Globus pallidus (tissue), 1 donor: ENCODE measurements around the gene KMT2D.
"Not testable (repeated sequence)": the region's sequence is repeated elsewhere in the genome, so short reads cannot be mapped to it uniquely, and the experiment has no call there.

Experiments
- DNase-seq: peaks from one replicate; pipeline ENCODE4 v3.0.0-alpha.2; 2015; ENCODE audit warnings: low spot score

The KMT2D gene

GRCh38 chr12:49088150-49088931 lies 27.7 kb upstream of the KMT2D start:
- peak; percentile 89 for DNase-seq

GRCh38 chr12:49086116-49086515 lies 25.5 kb upstream of the KMT2D start:
- DNase-seq: no peak

DNA sequence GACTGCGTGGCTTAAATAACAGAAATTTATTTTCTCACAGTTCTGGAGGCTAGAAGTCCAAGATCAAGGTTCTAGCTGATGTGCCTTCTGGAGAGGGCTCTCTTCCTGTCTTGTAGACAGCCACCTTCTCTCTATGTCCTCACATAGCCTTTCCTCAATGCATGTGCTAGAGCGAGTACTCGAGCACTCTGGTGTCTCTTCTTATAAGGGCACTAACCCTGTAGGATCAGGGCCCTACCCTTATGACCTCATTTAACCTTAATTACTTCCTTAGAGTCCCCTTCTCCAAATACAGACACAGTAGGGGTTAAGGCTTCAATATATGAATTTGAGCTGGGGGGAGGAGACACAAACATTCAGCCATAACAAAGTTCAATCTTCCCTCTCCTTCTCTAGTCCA lies 23.8 kb upstream of the KMT2D start:
- DNase-seq: no peak

GRCh38 chr12:49079793-49080192 lies 19.2 kb upstream of the KMT2D start:
- DNase-seq: no peak

DNA sequence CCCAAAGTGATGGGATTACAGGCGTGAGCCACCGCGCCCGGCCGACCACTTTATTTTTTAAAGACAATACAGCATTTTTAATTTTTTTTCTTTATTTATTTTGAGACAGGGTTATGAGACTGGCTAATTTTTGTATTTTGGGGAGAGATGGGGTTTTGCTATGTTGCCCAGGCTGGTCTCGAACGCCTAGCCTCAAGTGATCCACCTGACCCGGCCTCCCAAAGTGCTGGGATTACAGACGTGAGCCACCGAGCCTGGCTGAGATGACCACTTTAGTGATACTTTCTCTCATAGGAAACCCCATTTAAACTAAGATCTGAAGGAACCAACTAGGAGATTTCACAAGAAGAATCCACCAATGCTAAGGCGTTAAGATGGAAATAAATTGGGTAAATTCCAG lies 10.4 kb upstream of the KMT2D start:
- no peak for DNase-seq

- peak; percentile 95 for DNase-seq
Measured at GRCh38 chr12:49069507-49070346, 9.1 kb upstream of the KMT2D start, which contains the start of gene RHEBL1. Gene RHEBL1 (minus strand): TSS chr12:49069979. CDS start chr12:49069785, 194 bp downstream.

DNA sequence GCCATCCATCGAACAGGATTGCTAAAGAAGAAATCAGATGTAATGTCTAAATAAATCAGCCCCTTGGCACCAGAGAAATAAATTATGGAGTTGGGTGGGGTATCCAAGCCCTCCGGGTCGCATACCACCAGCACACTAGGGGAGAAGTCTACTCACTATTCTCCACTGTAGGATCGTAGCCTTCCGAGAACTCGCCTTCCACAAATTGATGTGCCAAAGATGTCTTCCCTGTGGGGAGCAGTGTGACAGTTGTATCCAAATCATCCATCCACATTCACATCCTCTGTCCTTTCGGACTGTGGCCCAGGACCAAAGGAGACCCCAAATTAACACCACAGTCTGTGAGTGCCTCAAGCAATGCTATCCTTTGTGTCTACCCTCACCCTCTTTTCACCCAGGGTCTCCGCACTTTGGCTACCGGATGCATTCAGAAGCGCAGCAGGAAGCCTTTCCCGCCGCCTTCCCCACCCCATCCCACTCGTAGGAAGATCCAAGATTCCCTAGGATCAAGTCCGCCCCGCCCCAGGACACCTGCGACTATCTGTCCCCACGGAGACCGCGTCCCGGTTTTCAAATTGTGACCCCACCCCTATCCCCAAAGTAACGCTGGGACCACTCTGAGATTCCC lies 8.4 kb upstream of the KMT2D start:
- DNase-seq: no peak

- no peak for DNase-seq
Measured at GRCh38 chr12:49066120-49066519, 5.5 kb upstream of the KMT2D start.

- no peak for DNase-seq
Measured at GRCh38 chr12:49064767-49065152, 4.2 kb upstream of the KMT2D start.

DNA sequence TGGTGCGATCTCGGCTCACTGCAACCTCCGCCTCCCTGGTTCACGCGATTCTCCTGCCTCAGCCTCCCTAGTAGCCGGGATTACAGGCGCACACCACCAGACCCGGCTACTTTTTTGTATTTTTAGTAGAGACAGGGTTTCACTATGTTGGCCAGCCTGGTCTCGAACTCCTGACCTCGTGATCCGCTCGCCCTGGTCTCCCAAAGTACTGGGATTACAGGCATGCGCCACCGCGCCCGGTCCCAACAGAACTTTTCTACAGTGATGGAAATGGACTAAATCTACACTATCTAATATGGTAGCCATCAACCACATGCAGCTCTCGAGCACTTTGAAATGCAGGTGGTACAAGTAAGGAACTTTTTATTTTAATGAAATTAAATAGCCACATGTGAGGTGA lies 1.3 kb upstream of the KMT2D start:
- DNase-seq: not testable (repeated sequence)

DNA sequence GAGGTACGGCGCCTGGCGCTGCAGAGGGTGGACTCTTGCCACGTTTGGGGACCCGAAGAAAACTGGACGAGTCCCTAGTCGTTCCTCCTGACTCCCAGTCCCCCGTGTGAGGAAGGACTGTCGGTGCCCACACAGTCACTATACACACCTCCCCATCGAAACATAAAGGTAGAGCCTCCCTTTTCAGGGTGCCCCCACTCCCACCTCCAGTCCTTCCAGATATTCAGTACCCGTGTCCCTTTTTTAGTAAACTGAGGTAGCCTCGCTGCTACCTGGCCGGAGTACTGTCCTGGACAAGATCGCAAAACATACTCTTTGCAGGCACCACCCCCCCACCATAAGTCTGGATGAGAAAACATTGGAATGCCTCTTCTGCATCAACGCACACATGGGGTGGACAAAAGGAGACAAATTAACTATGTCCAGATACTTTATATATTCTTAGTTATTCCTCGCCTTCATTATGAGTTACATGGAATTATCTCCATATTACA lies 610 bp upstream of the KMT2D start:
- no peak for DNase-seq

DNA sequence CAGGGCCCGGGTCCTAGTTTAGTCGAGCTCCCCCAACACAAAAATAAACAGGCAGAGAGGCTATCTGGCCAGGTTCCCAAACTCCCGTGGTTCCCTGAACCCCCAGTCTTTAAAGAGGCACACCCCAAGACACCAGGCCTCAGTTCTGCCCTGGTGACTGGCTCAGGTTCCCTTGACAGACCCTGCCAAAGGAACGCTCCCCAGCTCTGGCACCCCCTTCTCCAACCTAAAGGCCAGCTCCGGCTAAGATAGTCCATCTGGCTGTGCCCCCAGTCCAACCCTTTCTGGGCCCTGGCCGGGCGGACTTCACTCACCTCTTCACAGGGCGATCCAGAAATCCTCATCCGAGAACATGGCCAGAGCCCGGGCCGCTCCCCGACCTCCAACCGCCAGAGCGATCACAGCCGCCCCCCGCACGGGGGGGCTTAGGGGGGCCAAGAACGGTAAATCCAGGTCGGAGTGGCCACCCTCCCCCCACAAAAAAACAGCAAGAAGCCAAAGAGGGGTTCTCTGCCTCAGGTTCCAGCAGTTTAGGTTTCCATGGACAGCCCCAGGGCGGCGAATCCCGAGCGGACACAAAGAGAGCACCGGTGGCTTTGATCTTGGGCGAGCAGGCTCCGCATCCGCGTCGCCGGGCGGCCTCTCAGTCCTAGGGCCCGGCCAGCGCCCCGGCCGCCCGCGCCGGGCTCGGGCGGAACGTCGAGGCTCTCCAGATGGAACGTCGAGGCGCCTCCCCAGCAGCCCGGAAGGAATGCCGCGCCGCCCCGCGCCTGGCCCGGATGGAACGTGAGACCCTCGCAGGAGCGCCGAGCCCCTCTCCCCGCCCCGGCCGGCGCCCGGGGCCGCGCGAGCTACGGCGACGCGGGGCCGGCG lies 1.1 kb downstream of the KMT2D start:
- DNase-seq: no peak

- DNase-seq: no peak
Measured at GRCh38 chr12:49059045-49059298, 1.6 kb downstream of the KMT2D start.

- no peak for DNase-seq
Measured at GRCh38 chr12:49058366-49059044, 2.1 kb downstream of the KMT2D start.

DNA sequence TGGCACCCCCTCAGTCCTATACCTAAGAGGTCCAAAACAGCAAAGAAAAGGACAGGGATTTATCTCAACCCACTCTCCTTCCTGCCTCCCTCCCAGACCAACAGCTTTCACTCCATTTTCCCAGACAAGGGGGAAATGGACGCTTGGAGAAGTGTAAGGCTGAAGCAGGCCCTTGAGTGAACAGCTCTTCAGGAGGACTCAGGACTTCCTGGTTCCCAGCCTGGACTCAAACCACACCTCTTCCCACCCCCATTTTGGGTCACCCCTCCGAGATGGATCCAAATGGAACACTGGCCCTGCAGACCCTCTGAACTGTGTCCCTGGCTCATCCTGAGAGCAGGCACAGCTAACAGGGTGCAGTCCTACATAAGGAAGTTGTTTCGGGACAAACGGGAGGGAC lies 2.7 kb downstream of the KMT2D start:
- no peak for DNase-seq

- peak; percentile 75 for DNase-seq
Measured at GRCh38 chr12:49055978-49056754, 4.4 kb downstream of the KMT2D start.

- no peak for DNase-seq
Measured at GRCh38 chr12:49055092-49055491, 5.5 kb downstream of the KMT2D start.

- DNase-seq: no peak
Measured at GRCh38 chr12:49054524-49054923, 6.1 kb downstream of the KMT2D start.

DNA sequence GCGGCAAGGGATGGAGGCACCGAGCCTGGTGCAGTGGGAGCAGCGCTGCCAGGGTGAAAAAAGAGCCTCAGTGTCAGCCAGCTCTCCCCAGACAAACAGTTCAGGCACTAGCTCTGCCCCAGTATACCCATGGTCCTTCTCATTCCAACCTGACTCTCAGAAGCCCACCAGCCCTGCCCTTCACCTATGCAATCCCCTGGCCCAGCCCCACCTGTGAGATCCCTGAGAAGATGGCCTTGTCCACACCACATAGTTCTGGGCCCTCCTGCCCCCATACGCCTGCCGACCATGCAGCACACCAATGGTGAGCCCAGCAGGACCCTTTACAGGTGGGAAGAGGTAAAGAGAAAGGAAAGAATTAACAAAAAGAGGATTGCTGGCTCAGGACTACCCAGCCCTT lies 6.5 kb downstream of the KMT2D start:
- DNase-seq: no peak

DNA sequence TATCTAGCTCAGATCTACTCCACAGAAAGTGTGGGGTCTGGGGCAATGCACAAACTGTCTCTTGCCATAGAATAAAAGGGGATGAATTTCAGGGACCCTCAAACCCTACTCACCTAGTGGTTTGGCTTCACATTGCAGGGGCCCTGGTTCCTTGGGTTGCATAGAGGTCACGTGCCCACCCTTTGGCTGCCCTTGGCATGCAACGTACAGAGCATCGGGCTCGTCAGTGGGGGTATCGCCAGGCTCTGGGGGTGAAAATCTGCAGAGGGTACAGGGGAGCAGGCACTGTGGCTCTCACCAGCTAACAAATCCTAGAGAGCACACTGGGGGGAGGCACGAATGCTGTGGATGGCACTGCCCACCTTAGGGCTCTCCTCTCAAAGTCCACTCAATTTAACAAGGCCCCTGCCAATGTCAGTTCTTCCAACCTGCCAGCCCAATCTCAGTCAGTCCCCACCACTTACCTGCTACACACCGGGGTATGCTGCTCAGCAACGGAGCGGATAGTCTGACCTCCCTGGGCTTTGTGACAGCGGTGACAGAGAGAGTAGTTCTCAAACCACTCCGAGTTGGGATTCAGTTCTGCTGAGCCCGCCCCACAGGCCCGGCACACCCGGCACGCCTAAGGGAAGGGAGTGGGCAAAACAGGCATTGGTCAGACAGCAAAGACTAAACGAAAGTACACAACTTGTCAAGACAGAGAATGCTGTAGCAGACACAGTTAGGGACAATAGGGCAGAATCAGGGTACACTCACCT lies 8.0 kb downstream of the KMT2D start:
- no peak for DNase-seq
